HL-60 (cell line): Measurements from ENCODE around the gene HOXD8.

Experiments used
- DNase-seq, 2 experiments: peaks; one replicate each; pipeline ENCODE4 v3.0.0-alpha.2; 2010 to 2020; ENCODE audit warnings: low read depth in 1 of 2, low spot score in 1 of 2
- H3K27ac ChIP-seq: fragments of 250-450 bp; sonication (Bioruptor Pico); replicated peaks from 2 replicates; pipeline ENCODE4 v1.5.1; 2020; ENCODE audit warnings: mild to moderate bottlenecking, moderate library complexity
- H3K27me3 ChIP-seq: fragments of 250-450 bp; sonication (Bioruptor Pico); 2 replicates; pipeline ENCODE4 v1.5.1; 2021; ENCODE audit warnings: mild to moderate bottlenecking, moderate library complexity; ENCODE audit not compliant: insufficient read depth, poor library complexity, severe bottlenecking
- H3K4me3 ChIP-seq: replicated peaks from 2 replicates; pipeline ENCODE4 v1.5.1; 2011; ENCODE audit warnings: mild to moderate bottlenecking, control low read depth, low read length; ENCODE audit not compliant: insufficient read depth
- CTCF ChIP-seq: IDR thresholded peaks from one replicate; pipeline ENCODE4 v1.5.1; 2011; ENCODE audit warnings: low read length, control low read depth, inconsistent platforms; ENCODE audit not compliant: insufficient read depth
- GABPA ChIP-seq: IDR thresholded peaks from 2 replicates; pipeline ENCODE4 v1.6.1; 2012; ENCODE audit warnings: low read depth
- POLR2AphosphoS5 ChIP-seq: IDR thresholded peaks from 2 replicates; pipeline ENCODE4 v1.6.1; 2012; ENCODE audit warnings: low read depth
- SPI1 ChIP-seq: IDR thresholded peaks from 2 replicates; pipeline ENCODE4 v1.6.1; 2012; ENCODE audit warnings: low read depth, mild to moderate bottlenecking, borderline replicate concordance
- TF ChIP-seq, protein P1 (sequence below): IDR thresholded peaks from 2 replicates; pipeline ENCODE4 v1.6.1; 2012; ENCODE audit warnings: low read depth; ENCODE audit not compliant: insufficient replicate concordance

HOXD8 gene

GRCh38 chr2:176170602-176171305 is 41.2 kb downstream of the HOXD8 start:
- no peak for TF ChIP-seq CTCF
- TF ChIP-seq POLR2AphosphoS5: no peak
- no peak for TF ChIP-seq SPI1
- TF ChIP-seq, protein P1, sequence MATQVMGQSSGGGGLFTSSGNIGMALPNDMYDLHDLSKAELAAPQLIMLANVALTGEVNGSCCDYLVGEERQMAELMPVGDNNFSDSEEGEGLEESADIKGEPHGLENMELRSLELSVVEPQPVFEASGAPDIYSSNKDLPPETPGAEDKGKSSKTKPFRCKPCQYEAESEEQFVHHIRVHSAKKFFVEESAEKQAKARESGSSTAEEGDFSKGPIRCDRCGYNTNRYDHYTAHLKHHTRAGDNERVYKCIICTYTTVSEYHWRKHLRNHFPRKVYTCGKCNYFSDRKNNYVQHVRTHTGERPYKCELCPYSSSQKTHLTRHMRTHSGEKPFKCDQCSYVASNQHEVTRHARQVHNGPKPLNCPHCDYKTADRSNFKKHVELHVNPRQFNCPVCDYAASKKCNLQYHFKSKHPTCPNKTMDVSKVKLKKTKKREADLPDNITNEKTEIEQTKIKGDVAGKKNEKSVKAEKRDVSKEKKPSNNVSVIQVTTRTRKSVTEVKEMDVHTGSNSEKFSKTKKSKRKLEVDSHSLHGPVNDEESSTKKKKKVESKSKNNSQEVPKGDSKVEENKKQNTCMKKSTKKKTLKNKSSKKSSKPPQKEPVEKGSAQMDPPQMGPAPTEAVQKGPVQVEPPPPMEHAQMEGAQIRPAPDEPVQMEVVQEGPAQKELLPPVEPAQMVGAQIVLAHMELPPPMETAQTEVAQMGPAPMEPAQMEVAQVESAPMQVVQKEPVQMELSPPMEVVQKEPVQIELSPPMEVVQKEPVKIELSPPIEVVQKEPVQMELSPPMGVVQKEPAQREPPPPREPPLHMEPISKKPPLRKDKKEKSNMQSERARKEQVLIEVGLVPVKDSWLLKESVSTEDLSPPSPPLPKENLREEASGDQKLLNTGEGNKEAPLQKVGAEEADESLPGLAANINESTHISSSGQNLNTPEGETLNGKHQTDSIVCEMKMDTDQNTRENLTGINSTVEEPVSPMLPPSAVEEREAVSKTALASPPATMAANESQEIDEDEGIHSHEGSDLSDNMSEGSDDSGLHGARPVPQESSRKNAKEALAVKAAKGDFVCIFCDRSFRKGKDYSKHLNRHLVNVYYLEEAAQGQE: no peak
- no peak for DNase-seq
- no peak overlapping the region for H3K4me3 ChIP-seq
- no peak overlapping the region for H3K27ac ChIP-seq
- peaks cover 75% of the 10 kb centered on the region for H3K27me3 ChIP-seq

DNA sequence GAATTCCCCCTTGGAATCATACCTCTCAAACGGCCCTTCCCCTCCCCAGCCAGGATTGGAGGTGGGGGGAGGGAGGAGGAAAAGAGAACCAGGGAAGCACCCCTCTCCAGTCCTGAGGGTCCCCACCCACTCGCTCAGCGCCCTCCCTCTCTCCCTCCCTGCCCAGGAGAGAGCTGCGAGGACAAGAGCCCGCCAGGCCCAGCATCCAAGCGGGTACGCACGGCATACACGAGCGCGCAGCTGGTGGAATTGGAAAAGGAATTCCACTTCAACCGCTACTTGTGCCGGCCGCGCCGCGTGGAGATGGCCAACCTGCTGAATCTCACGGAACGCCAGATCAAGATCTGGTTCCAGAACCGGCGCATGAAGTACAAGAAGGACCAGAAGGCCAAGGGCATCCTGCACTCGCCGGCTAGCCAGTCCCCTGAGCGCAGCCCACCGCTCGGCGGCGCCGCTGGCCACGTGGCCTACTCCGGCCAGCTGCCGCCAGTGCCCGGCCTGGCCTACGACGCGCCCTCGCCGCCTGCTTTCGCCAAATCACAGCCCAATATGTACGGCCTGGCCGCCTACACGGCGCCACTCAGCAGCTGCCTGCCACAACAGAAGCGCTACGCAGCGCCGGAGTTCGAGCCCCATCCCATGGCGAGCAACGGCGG is 42.0 kb downstream of the HOXD8 start:
- no peak overlapping the region for H3K27ac ChIP-seq
- peaks cover 77% of the 10 kb centered on the region for H3K27me3 ChIP-seq
- TF ChIP-seq GABPA (no peak), POLR2AphosphoS5 (no peak), CTCF (no peak), SPI1 (no peak)
- TF ChIP-seq, protein P1: no peak
- no peak for DNase-seq
- H3K4me3 ChIP-seq: no peak overlapping the region

DNA sequence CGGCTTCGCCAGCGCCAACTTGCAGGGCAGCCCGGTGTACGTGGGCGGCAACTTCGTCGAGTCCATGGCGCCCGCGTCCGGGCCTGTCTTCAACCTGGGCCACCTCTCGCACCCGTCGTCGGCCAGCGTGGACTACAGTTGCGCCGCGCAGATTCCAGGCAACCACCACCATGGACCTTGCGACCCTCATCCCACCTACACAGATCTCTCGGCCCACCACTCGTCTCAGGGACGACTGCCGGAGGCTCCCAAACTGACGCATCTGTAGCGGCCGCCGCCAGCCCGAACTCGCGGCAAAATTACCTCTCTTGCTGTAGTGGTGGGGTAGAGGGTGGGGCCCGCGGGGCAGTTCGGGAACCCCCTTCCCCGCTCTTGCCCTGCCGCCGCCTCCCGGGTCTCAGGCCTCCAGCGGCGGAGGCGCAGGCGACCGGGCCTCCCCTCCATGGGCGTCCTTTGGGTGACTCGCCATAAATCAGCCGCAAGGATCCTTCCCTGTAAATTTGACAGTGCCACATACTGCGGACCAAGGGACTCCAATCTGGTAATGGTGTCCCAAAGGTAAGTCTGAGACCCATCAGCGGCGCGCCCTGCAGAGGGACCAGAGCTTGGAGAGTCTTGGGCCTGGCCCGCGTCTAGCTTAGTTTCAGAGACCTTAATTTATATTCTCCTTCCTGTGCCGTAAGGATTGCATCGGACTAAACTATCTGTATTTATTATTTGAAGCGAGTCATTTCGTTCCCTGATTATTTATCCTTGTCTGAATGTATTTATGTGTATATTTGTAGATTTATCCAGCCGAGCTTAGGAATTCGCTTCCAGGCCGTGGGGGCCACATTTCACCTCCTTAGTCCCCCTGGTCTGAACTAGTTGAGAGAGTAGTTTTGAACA is 42.7 kb downstream of the HOXD8 start:
- no peak for DNase-seq
- Histone ChIP-seq H3K27ac (no peak overlapping the region), H3K4me3 (no peak overlapping the region), H3K27me3 (peaks cover 75% of the 10 kb centered on the region)
- no peak for TF ChIP-seq SPI1
- TF ChIP-seq CTCF: no peak
- TF ChIP-seq POLR2AphosphoS5: no peak
- TF ChIP-seq, protein P1: no peak
- TF ChIP-seq GABPA: no peak
